ENCODE measurements around the gene SNRNP40.

SNRNP40 gene

DNA sequence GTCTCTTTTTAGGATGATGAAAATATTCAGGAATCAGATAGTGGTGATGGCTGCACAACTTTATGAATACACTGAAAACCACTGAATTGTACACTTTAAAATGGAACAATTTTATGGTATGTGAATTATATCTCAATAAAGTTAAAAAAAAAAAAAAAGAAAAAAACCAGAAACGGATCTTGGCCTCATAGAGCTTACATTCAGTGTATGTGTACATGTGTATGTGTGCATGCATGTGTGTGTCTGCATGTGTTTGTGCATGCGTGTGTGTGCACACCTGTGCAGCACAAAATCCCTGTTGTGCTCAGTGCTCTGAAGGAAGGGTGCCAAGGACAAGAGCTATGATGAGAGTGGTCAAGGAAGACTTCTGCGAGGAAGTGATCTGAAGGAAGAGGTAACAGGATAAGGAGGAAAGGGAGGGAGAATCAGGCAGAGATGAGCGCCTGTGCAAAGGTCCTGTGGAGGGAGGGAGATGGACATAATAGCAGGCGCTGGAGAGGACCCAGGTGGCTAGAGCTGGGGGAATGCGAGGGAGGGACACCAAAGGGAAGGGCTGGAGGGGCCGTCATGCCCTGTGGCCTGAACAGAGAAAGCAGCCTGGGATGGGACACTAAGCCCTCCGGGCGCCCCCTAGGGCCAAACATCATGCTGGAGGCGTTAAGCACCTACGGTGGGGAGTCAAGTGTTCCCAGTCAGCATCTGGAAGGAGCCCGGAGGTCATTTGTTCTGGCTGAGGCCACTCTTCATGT is 82.1 kb downstream of the SNRNP40 start:
- TF ChIP-seq, protein P1, sequence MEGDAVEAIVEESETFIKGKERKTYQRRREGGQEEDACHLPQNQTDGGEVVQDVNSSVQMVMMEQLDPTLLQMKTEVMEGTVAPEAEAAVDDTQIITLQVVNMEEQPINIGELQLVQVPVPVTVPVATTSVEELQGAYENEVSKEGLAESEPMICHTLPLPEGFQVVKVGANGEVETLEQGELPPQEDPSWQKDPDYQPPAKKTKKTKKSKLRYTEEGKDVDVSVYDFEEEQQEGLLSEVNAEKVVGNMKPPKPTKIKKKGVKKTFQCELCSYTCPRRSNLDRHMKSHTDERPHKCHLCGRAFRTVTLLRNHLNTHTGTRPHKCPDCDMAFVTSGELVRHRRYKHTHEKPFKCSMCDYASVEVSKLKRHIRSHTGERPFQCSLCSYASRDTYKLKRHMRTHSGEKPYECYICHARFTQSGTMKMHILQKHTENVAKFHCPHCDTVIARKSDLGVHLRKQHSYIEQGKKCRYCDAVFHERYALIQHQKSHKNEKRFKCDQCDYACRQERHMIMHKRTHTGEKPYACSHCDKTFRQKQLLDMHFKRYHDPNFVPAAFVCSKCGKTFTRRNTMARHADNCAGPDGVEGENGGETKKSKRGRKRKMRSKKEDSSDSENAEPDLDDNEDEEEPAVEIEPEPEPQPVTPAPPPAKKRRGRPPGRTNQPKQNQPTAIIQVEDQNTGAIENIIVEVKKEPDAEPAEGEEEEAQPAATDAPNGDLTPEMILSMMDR (IDR thresholded peaks at IDR 0.05; ENCODE audit: borderline replicate concordance, control extremely low read depth, extremely low read depth, insufficient read depth, missing control alignments) = no peak
- in situ Hi-C loops (cut with MboI; ENCODE audit: low sequenced_read_pairs, unreplicated experiment) = no loop called here
- no peak for DNase-seq (ENCODE audit: low spot score)
